Endothelial cell of umbilical vein (primary cell): Measurements from ENCODE around the gene GLRA1. TPM values are rescaled to one million over a fixed set of nuclear protein-coding genes. Genes with fewer than 3 reads are reported as not detected.

ENCODE experiments used
- BruUV-seq: library from RNA; stranded (reverse); fragments of 400-500 nt; replicated peaks from 2 replicates; lab custom pipeline; 2021; lab: Mats Ljungman, UMichigan
- CTCF ChIA-PET: fragments of 300-600, 350-600 bp; sonication (Branson Sonifier 250); formaldehyde crosslinking; loops from one replicate; lab custom pipeline; 2021; ENCODE audit warnings: antibody characterized with exemption, inconsistent platforms; lab: Charles Lee
- POLR2A ChIA-PET: fragments of 300-600, 350-600 bp; sonication (Branson Sonifier 250); formaldehyde crosslinking; loops from one replicate; lab custom pipeline; 2021; ENCODE audit warnings: antibody characterized with exemption, inconsistent platforms; lab: Charles Lee
- DNase-seq: peaks from one replicate; pipeline ENCODE4 v3.0.0-alpha.2; 2011; ENCODE audit warnings: low read depth, low spot score
- FAIRE-seq: peaks from 2 replicates; lab custom pipeline; 2011; peaks lifted over from hg19 to GRCh38; lab: Jason Lieb, UNC
- H2AFZ ChIP-seq: 2 replicates; pipeline ENCODE4 v1.6.0; 2012; ENCODE audit warnings: low read depth, low read length, control low read depth, inconsistent platforms
- H3K27ac ChIP-seq: 2 replicates; pipeline ENCODE4 v1.5.1; 2011; ENCODE audit warnings: low read depth, mild to moderate bottlenecking, control low read depth, low read length, moderate library complexity; ENCODE audit not compliant: insufficient read depth
- H3K27me3 ChIP-seq, 2 experiments: 2 replicates each; pipeline versions ENCODE4 v1.6.0 to v1.6.1; 2011; ENCODE audit warnings: low read length in 2 of 2, mixed read lengths in 1 of 2; ENCODE audit not compliant: control insufficient read depth in 2 of 2, insufficient read depth in 2 of 2
- H3K36me3 ChIP-seq, 2 experiments: 2 replicates in 1 of 2; 3 replicates in 1 of 2; pipeline ENCODE4 v1.5.1; 2011; ENCODE audit warnings: low read length in 2 of 2, mild to moderate bottlenecking in 1 of 2, moderate library complexity in 1 of 2; ENCODE audit not compliant: control insufficient read depth in 2 of 2, insufficient read depth in 2 of 2; ENCODE audit errors: extremely low read depth in 1 of 2
- H3K4me1 ChIP-seq: 3 replicates; pipeline ENCODE4 v1.5.1; 2011; ENCODE audit warnings: mild to moderate bottlenecking, low read length; ENCODE audit not compliant: control insufficient read depth, insufficient read depth; ENCODE audit errors: extremely low read depth
- H3K4me2 ChIP-seq: 2 replicates; pipeline ENCODE4 v1.6.1; 2011; ENCODE audit warnings: low read length, control low read depth, mixed read lengths; ENCODE audit not compliant: insufficient read depth
- H3K4me3 ChIP-seq, 3 experiments: fragments of 200-600 bp in 1 of 3; sonication (generic), shearing (Covaris generic) in 1 of 3; replicated peaks in 1 of 3; 2 replicates each; pipeline ENCODE4 v1.5.1; 2011 to 2016; ENCODE audit warnings: control low read depth in 3 of 3, low read length in 3 of 3, mild to moderate bottlenecking in 2 of 3, inconsistent platforms in 1 of 3, low read depth in 1 of 3, moderate library complexity in 1 of 3; ENCODE audit not compliant: insufficient read depth in 1 of 3
- H3K79me2 ChIP-seq: 2 replicates; pipeline ENCODE4 v1.6.0; 2012; ENCODE audit warnings: low read length, inconsistent platforms; ENCODE audit not compliant: control insufficient read depth, insufficient read depth
- H3K9ac ChIP-seq: replicated peaks from 2 replicates; pipeline ENCODE3; 2011; ENCODE audit warnings: low read length, control low read depth; ENCODE audit not compliant: insufficient read depth; ENCODE audit errors: extremely low read depth
- H3K9me1 ChIP-seq: replicated peaks from 3 replicates; pipeline ENCODE4 v1.6.0; 2011; ENCODE audit warnings: mild to moderate bottlenecking, low read length; ENCODE audit not compliant: control insufficient read depth, insufficient read depth; ENCODE audit errors: extremely low read depth
- H3K9me3 ChIP-seq: replicated peaks from 2 replicates; pipeline ENCODE4 v1.5.1; 2012; ENCODE audit warnings: low read length, inconsistent platforms; ENCODE audit not compliant: control insufficient read depth, insufficient read depth
- H4K20me1 ChIP-seq: replicated peaks from 2 replicates; pipeline ENCODE3; 2011; ENCODE audit warnings: mild to moderate bottlenecking, low read length; ENCODE audit not compliant: control insufficient read depth, insufficient read depth; ENCODE audit errors: extremely low read depth
- CTCF ChIP-seq, 2 donors: IDR thresholded peaks; 1 replicate in 1 of 2; 2 replicates in 1 of 2; pipeline ENCODE4 v1.5.1; 2011; ENCODE audit warnings: low read length in 2 of 2, mild to moderate bottlenecking in 2 of 2, moderate library complexity in 2 of 2, control low read depth in 1 of 2, inconsistent platforms in 1 of 2, low read depth in 1 of 2; ENCODE audit not compliant: insufficient read depth in 1 of 2; ENCODE audit errors: extremely low read depth in 1 of 2
- EZH2 ChIP-seq: IDR thresholded peaks from 2 replicates; pipeline ENCODE4 v1.6.1; 2012; ENCODE audit warnings: borderline replicate concordance, low read depth, mild to moderate bottlenecking, moderate library complexity, low read length, inconsistent platforms; ENCODE audit not compliant: severe bottlenecking
- FOS ChIP-seq: IDR thresholded peaks from 2 replicates; pipeline ENCODE4 v1.6.1; 2011; ENCODE audit warnings: mild to moderate bottlenecking, low read length, moderate library complexity, borderline replicate concordance; ENCODE audit not compliant: insufficient read depth
- GATA2 ChIP-seq: IDR thresholded peaks from 2 replicates; pipeline ENCODE4 v1.7.0; 2011; ENCODE audit warnings: low read depth, mild to moderate bottlenecking, moderate library complexity, mixed read lengths, low read length; ENCODE audit not compliant: insufficient read length, insufficient read depth
- JUN ChIP-seq: IDR thresholded peaks from 2 replicates; pipeline ENCODE4 v1.6.1; 2011; ENCODE audit warnings: borderline replicate concordance, low read depth; ENCODE audit not compliant: insufficient read length, insufficient read depth
- MAX ChIP-seq: IDR thresholded peaks from 2 replicates; pipeline ENCODE4 v1.6.1; 2011; ENCODE audit not compliant: insufficient read depth, insufficient read length
- MYC ChIP-seq: IDR thresholded peaks from one replicate; pipeline ENCODE4 v1.6.1; 2011; ENCODE audit warnings: mild to moderate bottlenecking, low read depth, low read length
- POLR2A ChIP-seq: IDR thresholded peaks from 2 replicates; pipeline ENCODE4 v1.6.1; 2012; ENCODE audit warnings: low read depth, mild to moderate bottlenecking, control low read depth, low read length
- POLR2AphosphoS5 ChIP-seq: IDR thresholded peaks from 2 replicates; pipeline ENCODE4 v1.6.1; 2012; ENCODE audit warnings: low read depth, mild to moderate bottlenecking, control low read depth, low read length, moderate library complexity; ENCODE audit not compliant: insufficient read depth
- dilution Hi-C: fragments of 300-500 bp; cut with MboI; formaldehyde crosslinking; loops from one replicate; pipeline ENCODE4 v1.15.0; 2019; ENCODE audit warnings: low sequenced_read_pairs; ENCODE audit not compliant: extremely low pct_ligation_motif_present
- intact Hi-C: fragments of 100-400 bp; cut with micrococcal nuclease; formaldehyde crosslinking; loops from one replicate; pipeline ENCODE4 v1.10.0; 2022
- polyA plus RNA-seq, 4 experiments: library from polyadenylated mRNA; depleted of rRNA in 3 of 4; stranded (reverse) in 3 of 4; unstranded in 1 of 4; fragments of >200 nt; gene quantifications; 2 replicates each; pipeline versions ENCODE4 v1.2.1 to v1.2.3, GENCODE V29; 2011 to 2012; ENCODE audit warnings: missing spikeins in 1 of 4
- total RNA-seq: library from RNA; stranded (reverse); gene quantifications from 2 replicates; pipeline ENCODE4 v1.2.3, GENCODE V29; 2021

Gene GLRA1
- total and polyA plus RNA-seq, 2 donors (not counting 3 experiments of a cell fraction or from before 2014, with no cell fraction given): not detected

GRCh38 chr5:151780348-151780747 is 144.3 kb downstream of the GLRA1 start:
- H3K9me3 ChIP-seq: no peaks in the 10 kb centered on the region
- no peak overlapping the region for H3K4me3 ChIP-seq
- H3K27ac ChIP-seq: no peak overlapping the region
- dilution Hi-C loops (no loop called here), intact Hi-C loops (no loop called here)
- ChIA-PET POLR2A (interaction anchor here (2.0 kb wide), 1 partner anchor 9 kb away, joined by 4 read pairs; the partner anchor contains the start of gene G3BP1), CTCF (no interaction called here)
- H3K36me3 ChIP-seq: peaks cover 2% of the 10 kb centered on the region in 2 experiments
- H3K4me2 ChIP-seq: no peak overlapping the region
- peaks cover 100% of the 10 kb centered on the region for H3K79me2 ChIP-seq
- no TSS peak for BruUV-seq
- FAIRE-seq (no peak), DNase-seq (no peak)
- H3K9me1 ChIP-seq: no peaks in the 10 kb centered on the region
- H4K20me1 ChIP-seq: peaks cover 40% of the 10 kb centered on the region
- peaks cover 14% of the 10 kb centered on the region for H3K4me1 ChIP-seq
- no peaks in the 10 kb centered on the region for H3K27me3 ChIP-seq
- TF ChIP-seq EZH2 (no peak), MAX (no peak), POLR2A (no peak), JUN (no peak), FOS (no peak), CTCF (IDR thresholded peaks at IDR 0.05; ENCODE audit: extremely low read depth in 1 of 2, insufficient read depth in 1 of 2, low read depth in 1 of 2, low read length in 2 of 2) (no peak), POLR2AphosphoS5 (no peak), GATA2 (no peak), MYC (no peak)
- H2AFZ ChIP-seq: no peak overlapping the region
- H3K9ac ChIP-seq: no peak overlapping the region
